SU-DHL-6 (cell line): ENCODE results near the gene PEX26.

Experiments used
- H2AFZ ChIP-seq: fragments of 200-600 bp; sonication (generic); 2 replicates; pipeline ENCODE4 v1.6.1; 2014; ENCODE audit warnings: low read depth, mild to moderate bottlenecking, moderate library complexity, mixed read lengths, antibody characterized with exemption, low read length; ENCODE audit not compliant: severe bottlenecking
- H3F3A ChIP-seq: fragments of 200-600 bp; shearing (Covaris generic); 2 replicates; pipeline ENCODE4 v1.6.0; 2016; ENCODE audit warnings: antibody characterized with exemption, mild to moderate bottlenecking; ENCODE audit not compliant: insufficient read depth
- H3K27ac ChIP-seq: fragments of 200-600 bp; sonication (generic); 2 replicates; pipeline ENCODE4 v1.5.1; 2016; ENCODE audit warnings: low read depth, mild to moderate bottlenecking, low read length, moderate library complexity, mixed read lengths
- H3K27me3 ChIP-seq: fragments of 200-600 bp; sonication (generic), shearing (Covaris generic); 2 replicates; pipeline ENCODE4 v1.6.0; 2014; ENCODE audit warnings: mild to moderate bottlenecking, low read length
- H3K36me3 ChIP-seq: fragments of 200-600 bp; sonication (generic); 2 replicates; pipeline ENCODE4 v1.6.1; 2014; ENCODE audit warnings: mild to moderate bottlenecking, low read length, mixed read lengths
- H3K4me2 ChIP-seq: fragments of 300-600, 200-600 bp; shearing (Covaris generic), sonication (generic); 2 replicates; pipeline ENCODE4 v1.6.0; 2014; ENCODE audit warnings: low read length, low read depth, mild to moderate bottlenecking; ENCODE audit not compliant: poor library complexity, severe bottlenecking
- H3K4me3 ChIP-seq: fragments of 200-600 bp; sonication (generic); 2 replicates; pipeline ENCODE4 v1.5.1; 2014; ENCODE audit warnings: antibody characterized with exemption, low read length, mild to moderate bottlenecking, mixed read lengths; ENCODE audit not compliant: insufficient read depth, poor library complexity, severe bottlenecking
- H3K79me2 ChIP-seq: fragments of 200-600 bp; sonication (generic); 2 replicates; pipeline ENCODE4 v1.6.1; 2014; ENCODE audit warnings: mild to moderate bottlenecking, low read length, moderate library complexity; ENCODE audit not compliant: insufficient read depth
- H3K9ac ChIP-seq: fragments of 200-600 bp; sonication (generic); 2 replicates; pipeline ENCODE4 v1.7.0; 2014; ENCODE audit warnings: mild to moderate bottlenecking, low read length
- H3K9me2 ChIP-seq: fragments of 200-600 bp; sonication (generic); replicated peaks from 2 replicates; pipeline ENCODE4 v1.6.1; 2014; ENCODE audit warnings: low read length; ENCODE audit not compliant: insufficient read depth
- H3K9me3 ChIP-seq: fragments of 200-600 bp; sonication (generic); 2 replicates; pipeline ENCODE4 v1.6.1; 2014; ENCODE audit warnings: low read length, mixed read lengths; ENCODE audit not compliant: insufficient read depth
- H4K20me1 ChIP-seq: fragments of 200-600 bp; sonication (generic); 2 replicates; pipeline ENCODE4 v1.6.1; 2014; ENCODE audit warnings: low read depth, mild to moderate bottlenecking, antibody characterized with exemption, low read length, moderate library complexity, mixed read lengths
- CTCF ChIP-seq: fragments of 200-600 bp; sonication (generic); IDR thresholded peaks from one replicate; pipeline ENCODE4 v1.5.1; 2017; ENCODE audit warnings: antibody characterized with exemption, mild to moderate bottlenecking, low read length, moderate library complexity; ENCODE audit not compliant: insufficient read depth, poor library complexity, severe bottlenecking
- EZH2phosphoT487 ChIP-seq: fragments of 200-600 bp; sonication (generic), shearing (Covaris generic); conservative IDR thresholded peaks from 2 replicates; pipeline ENCODE4 v1.6.1; 2018; ENCODE audit warnings: mild to moderate bottlenecking, antibody characterized with exemption, low read length, moderate library complexity, mixed read lengths

PEX26 gene

GRCh38 chr22:18144105-18144504 lies 66.3 kb downstream of the PEX26 start:
- TF ChIP-seq EZH2phosphoT487 (no peak), CTCF (no peak)
- H3K27me3 ChIP-seq: no peaks in the 10 kb centered on the region
- no peaks in the 10 kb centered on the region for H3K79me2 ChIP-seq

GRCh38 chr22:18145676-18146388 lies 68.0 kb downstream of the PEX26 start:
- H4K20me1 ChIP-seq: no peaks in the 10 kb centered on the region
- H3K36me3 ChIP-seq: no peaks in the 10 kb centered on the region
- H3K9ac ChIP-seq: no peak overlapping the region
- no peaks in the 10 kb centered on the region for H3K79me2 ChIP-seq
- no peak overlapping the region for H3K27ac ChIP-seq
- H3K9me2 ChIP-seq: no peaks in the 10 kb centered on the region
- no peak overlapping the region for H3K4me2 ChIP-seq
- H3F3A ChIP-seq: no peaks in the 10 kb centered on the region
- no peak overlapping the region for H2AFZ ChIP-seq
- no peak overlapping the region for H3K4me3 ChIP-seq
- no peaks in the 10 kb centered on the region for H3K9me3 ChIP-seq
- no peaks in the 10 kb centered on the region for H3K27me3 ChIP-seq
- no peak for TF ChIP-seq EZH2phosphoT487
- no peak for TF ChIP-seq CTCF

More at GRCh38 chr22:18144105-18144504, 66.3 kb downstream of the PEX26 start:
- H3K4me3 ChIP-seq: no peak overlapping the region
- no peak overlapping the region for H3K27ac ChIP-seq
- H4K20me1 ChIP-seq: no peaks in the 10 kb centered on the region
- no peaks in the 10 kb centered on the region for H3K36me3 ChIP-seq
- no peak overlapping the region for H3K9ac ChIP-seq
- H3K9me3 ChIP-seq: no peaks in the 10 kb centered on the region
- no peaks in the 10 kb centered on the region for H3K9me2 ChIP-seq
- H3K4me2 ChIP-seq: no peak overlapping the region
- no peaks in the 10 kb centered on the region for H3F3A ChIP-seq
- no peak overlapping the region for H2AFZ ChIP-seq

- no peaks in the 10 kb centered on the region for H3K79me2 ChIP-seq
- H3K4me2 ChIP-seq: no peak overlapping the region
- H3K27me3 ChIP-seq: no peaks in the 10 kb centered on the region
- no peaks in the 10 kb centered on the region for H3K36me3 ChIP-seq
- H3F3A ChIP-seq: no peaks in the 10 kb centered on the region
- H3K9me2 ChIP-seq: no peaks in the 10 kb centered on the region
- no peaks in the 10 kb centered on the region for H4K20me1 ChIP-seq
- no peak overlapping the region for H3K9ac ChIP-seq
- H3K9me3 ChIP-seq: no peaks in the 10 kb centered on the region
- H3K4me3 ChIP-seq: no peak overlapping the region
- TF ChIP-seq EZH2phosphoT487: no peak
- TF ChIP-seq CTCF: no peak
- H3K27ac ChIP-seq: no peak overlapping the region
- H2AFZ ChIP-seq: no peak overlapping the region
These were observed 68.6 kb downstream of the PEX26 start for GRCh38 chr22:18146389-18146753.

GRCh38 chr22:18147791-18148190 lies 70.0 kb downstream of the PEX26 start:
- no peaks in the 10 kb centered on the region for H3F3A ChIP-seq
- no peak overlapping the region for H3K9ac ChIP-seq
- no peaks in the 10 kb centered on the region for H3K9me2 ChIP-seq
- no peak overlapping the region for H2AFZ ChIP-seq
- no peak overlapping the region for H3K4me3 ChIP-seq
- no peak overlapping the region for H3K27ac ChIP-seq
- no peaks in the 10 kb centered on the region for H3K9me3 ChIP-seq
- H4K20me1 ChIP-seq: no peaks in the 10 kb centered on the region
- no peaks in the 10 kb centered on the region for H3K27me3 ChIP-seq
- H3K79me2 ChIP-seq: no peaks in the 10 kb centered on the region
- TF ChIP-seq EZH2phosphoT487 (no peak), CTCF (no peak)
- H3K4me2 ChIP-seq: no peak overlapping the region
- H3K36me3 ChIP-seq: no peaks in the 10 kb centered on the region
